Thyroid gland (tissue), 4 donors: ENCODE results near the gene PTGR3.

Source experiments
- CTCF ChIP-seq, 6 experiments: fragments of 200-600 bp in 3 of 6; fragments of 450-650 bp in 3 of 6; sonication (generic) in 3 of 6; IDR thresholded peaks; one replicate each; pipeline ENCODE4 v1.5.1; 2016 to 2019; ENCODE audit warnings: antibody characterized with exemption in 6 of 6, mild to moderate bottlenecking in 2 of 6, inconsistent platforms in 1 of 6, moderate library complexity in 1 of 6
- POLR2A ChIP-seq, 2 donors: fragments of 450-650 bp; IDR thresholded peaks; one replicate each; pipeline ENCODE4 v1.6.1; 2017; ENCODE audit warnings: antibody characterized with exemption in 2 of 2, mild to moderate bottlenecking in 2 of 2, moderate library complexity in 1 of 2

DNA sequence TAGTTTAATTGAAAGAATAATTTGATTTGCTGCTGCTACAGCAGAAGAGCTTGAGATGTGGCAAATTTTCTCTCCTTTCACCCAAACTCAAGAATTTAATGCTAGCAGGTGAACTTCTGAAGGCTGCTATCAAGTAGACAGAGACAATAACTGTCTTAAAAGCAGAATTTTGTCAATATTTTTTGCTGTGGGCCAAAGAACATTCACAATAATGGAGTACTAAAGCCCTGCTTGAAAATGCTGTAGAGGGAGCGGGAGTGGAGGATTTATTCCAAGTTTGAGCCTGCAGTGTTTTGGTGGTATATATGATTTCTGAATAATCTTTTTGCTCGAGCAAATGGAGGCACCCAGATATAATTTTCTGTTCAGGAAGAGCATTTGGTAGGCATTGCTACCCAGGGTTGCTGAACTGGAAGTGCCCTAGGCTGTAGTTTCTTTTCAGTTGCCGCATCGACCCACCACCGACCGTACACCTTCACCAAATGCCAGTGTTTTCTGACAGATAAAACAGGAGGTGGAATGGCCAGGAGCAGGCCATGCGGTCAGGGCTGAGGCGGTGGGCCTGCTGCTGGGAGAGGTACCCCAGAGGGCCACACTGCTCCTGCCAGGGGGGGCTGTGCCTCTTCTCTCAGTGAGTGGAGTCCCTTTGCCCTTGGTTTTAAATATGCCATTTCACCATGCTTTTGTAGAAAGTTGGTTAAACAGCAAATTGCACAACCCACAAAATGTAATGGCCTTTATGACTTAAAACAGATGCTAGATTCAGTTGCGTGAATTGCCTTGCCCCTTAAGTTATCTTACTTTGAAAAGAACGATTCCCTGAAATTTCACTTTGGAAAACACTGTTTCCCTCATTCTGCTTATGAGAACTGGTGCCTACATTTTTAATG is 38.0 kb upstream of the PTGR3 start:
- TF ChIP-seq CTCF (IDR thresholded peaks at IDR 0.05) (no peak), POLR2A (IDR thresholded peaks at IDR 0.05) (no peak)
